GM20431 (cell line): ENCODE data around the gene ELMOD2.
"Not testable (repeated sequence)": the region's sequence is repeated elsewhere in the genome, so short reads cannot be mapped to it uniquely, and the experiment has no call there.

Source experiments
- in situ Hi-C: fragments of 300-500 bp; cut with MseI, MboI; formaldehyde crosslinking; loops from one replicate; pipeline ENCODE4 v1.15.0; 2020; ENCODE audit warnings: low sequenced_read_pairs; ENCODE audit not compliant: unreplicated experiment

Gene ELMOD2, protein sequence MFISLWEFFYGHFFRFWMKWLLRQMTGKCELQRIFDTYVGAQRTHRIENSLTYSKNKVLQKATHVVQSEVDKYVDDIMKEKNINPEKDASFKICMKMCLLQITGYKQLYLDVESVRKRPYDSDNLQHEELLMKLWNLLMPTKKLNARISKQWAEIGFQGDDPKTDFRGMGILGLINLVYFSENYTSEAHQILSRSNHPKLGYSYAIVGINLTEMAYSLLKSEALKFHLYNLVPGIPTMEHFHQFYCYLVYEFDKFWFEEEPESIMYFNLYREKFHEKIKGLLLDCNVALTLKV

DNA sequence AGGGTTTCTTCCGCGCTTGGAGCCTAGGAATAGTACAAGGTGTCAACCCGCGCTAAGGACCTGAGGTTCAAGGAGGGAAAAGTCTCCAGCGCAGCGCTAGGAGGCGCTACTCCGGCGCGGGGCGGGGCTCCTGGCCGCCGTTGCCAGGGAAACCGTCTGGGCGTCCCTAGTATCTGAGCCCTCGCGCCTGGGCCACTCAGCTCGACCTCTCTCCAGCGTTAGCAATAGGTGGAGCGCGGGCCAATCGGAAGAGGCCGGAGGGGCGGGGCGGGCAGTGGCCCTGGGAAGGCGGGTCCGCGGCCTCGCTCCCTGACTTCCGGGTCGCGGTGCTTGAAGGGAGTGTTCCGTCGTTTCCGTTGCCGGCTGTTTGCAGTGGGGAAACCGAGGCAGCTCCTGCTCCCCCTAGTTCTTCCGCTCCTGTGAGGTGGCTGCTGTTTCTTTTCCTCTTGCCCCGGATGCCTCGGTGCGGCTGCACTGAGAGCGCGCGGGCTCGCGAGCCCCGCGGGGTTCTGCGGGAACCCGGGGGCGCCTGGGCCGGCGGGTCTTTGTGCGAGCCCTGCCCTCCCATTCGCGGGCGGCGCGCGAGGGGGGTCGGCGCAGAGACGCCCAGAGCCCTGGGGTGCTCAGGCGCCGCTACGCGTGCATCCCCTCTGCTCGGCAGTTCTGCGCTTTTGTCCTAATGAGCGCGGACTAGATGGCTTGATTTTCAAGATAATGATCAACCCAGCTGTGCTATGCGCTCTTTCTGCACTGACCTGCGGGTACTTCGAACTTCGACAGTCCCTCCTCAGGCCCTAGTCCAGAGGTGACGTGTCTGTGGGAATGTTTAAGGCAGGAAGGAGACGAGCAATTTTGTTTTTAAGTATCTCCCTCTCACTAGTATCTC, at the start of gene ELMOD2:
ELMOD2 (plus strand) TSS at position 312 of the 886 bp plus-strand sequence. CDS start 1,261 bp downstream, outside the sequence.
- in situ Hi-C loops, result no loop called here

DNA sequence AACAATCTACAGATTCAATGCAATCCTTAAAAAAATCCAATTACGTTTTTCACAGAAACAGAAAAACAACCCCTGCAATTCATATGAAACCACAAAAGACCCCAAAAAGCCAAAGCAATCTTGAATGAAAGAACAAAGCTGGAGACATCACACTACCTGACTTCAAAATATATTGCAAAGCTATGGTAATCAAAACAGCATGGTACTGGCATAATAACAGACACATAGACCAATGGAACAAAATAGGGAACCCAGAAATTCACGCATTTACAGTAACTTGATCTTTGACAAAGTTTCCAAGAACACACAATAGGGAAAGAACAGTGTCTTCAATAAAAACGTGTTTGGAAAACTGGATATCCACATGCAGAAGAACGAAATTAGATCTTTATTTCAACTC, 40.5 kb upstream of the ELMOD2 start:
- in situ Hi-C loops, result no loop called here

DNA sequence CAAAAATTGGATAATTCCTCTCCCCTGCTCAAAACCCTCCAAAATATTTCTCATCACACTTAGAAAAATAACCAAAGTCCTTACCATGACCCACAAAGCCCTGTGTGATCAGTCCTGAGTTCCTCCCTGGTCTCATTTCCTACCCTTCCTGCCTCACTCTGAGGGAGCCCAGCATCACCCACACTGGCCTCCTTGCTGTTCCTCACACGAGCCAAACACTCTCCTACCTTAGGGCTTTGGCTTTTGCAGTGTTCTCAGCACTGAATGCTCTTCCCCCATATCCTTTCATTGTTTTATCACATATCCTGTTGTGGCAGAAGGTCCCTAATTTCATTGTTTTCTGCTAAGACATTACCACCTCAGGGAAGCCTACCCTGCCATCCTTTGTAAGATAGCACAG, 38.0 kb upstream of the ELMOD2 start:
- in situ Hi-C loops, result no loop called here

DNA sequence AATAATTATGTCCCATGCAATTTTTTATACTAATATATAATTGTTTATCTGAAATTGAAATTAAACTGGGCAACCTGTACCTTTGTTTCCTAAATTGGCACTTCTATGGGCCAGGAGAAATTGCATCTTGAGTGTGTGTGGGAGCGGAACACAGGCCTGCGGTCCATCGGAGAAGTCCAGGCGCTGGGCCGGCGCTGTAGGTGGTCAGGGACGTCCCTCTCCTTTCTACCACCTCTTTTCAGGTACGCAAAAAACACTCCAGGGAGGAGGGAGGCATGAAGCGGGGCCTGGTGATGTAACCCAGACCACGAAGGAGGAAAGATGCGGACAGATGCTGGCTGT, 26.6 kb upstream of the ELMOD2 start:
- in situ Hi-C loops, result no loop called here

DNA sequence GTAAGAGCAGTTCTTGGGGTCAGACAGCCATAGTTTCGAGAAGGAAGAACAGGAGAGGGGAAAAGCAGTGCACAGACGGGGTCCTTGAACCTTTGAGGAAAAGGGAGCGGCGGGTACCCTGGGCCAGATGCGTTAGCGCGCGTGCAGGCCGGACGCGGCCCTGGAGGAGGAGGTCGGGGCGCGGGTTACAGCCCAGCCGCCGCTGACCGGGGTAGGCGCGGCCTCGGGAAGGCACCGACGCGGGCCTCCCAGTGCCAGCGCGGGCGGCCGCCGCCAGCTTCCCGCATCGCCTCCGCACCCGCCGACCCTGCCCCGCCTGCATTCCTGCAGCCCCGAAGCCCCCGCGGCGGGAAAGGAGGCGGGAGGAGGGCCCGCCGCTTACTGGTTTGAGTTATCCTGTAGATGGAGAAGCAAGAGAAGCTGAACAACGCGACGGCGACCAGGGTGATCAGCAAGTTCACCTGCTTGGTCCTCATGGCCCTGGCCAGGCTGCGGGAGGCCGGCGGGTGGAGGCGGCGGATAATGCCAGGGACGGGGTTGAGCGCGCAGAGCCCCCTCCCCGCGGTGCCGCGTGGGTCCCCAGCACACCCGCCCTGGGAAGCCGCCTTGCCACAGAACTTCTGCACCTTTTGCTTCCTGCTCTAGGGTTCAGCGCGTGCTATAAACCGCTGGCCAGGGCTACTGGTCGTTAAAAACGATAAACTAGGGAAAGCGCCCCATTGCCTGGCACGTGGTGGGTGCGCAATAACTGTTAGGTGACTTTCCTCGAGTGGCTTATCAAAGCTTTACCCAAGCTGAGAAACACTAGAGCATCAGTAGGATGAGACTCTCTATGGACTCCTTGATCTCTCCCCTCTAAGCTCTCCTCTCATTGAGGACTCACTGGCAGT, 26.0 kb upstream of the ELMOD2 start, which contains the start of gene MGAT4D:
MGAT4D (minus strand) TSS at position 547 of the 890 bp plus-strand sequence; CDS start at position 476, 71 bp downstream.
- in situ Hi-C loops, result no loop called here

DNA sequence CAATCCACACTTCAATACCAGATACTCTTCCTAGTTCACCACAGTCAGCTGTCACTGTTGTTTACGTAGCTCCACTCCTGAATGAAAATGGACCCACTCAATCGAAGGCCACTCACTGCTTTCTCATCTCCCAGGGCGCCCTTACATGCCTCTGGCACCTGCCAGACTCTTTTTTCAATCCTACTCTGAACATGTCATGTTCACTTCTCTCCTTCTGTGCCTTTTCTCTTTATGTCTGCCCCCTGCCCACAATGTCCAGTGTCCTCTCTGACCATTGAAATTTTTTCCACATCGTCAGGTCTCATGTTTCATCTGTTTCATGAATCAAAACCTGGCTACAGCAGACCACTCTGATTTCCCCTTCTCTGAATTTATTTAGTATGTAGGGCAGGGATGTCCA, 24.6 kb upstream of the ELMOD2 start:
- in situ Hi-C loops, result no loop called here

DNA sequence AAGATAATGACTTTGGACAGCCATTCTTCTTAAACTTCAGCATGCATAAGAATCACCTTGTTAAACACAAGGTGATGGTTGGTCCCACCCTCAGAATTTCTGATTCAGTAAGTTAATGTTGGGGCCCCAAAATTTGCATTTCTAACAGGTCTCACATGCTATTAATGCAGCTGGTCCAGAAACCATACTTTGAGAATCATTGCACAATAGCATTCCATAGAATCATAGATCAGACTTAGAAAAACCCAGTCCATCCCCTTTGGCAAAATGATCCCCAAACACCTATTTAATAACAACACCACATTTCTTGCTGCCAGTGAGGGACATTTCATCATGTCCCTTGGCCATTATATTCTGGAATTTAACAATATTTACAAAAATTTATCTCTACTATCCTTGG, 19.7 kb upstream of the ELMOD2 start:
- in situ Hi-C loops, result no loop called here

DNA sequence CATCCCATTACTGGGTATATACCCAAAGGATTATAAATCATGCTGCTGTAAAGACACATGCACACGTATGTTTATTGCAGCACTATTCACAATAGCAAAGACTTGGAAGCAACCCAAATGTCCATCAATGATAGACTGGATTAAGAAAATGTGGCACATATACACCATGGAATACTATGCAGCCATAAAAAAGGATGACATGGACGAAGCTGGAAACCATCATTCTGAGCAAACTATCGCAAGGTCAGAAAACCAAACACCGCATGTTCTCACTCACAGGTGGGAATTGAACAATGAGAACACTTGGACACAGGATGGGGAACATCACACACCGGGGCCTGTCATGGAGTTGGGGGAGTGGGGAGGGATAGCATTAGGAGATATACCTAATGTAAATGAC, 10.2 kb upstream of the ELMOD2 start:
- in situ Hi-C loops, result not testable (repeated sequence)

DNA sequence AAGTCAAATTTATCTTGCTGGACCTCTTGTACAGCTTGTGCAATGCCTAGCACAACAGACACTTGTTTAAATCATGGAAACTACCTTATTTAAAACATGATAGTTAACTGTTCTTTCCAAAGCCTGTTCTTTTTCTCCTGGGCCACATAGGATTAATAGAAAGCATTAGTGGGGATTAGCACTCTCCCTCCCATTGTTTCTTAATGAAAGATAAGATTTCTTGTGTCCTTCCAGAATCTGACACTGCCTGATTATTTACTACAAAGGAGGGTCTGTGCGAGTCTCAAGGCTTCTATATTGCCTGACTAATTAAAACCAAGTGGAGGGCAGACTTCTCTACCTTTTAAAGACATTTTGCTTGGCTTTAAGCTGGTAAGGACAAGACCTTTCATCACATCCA, 8.5 kb upstream of the ELMOD2 start:
- in situ Hi-C loops, result no loop called here

DNA sequence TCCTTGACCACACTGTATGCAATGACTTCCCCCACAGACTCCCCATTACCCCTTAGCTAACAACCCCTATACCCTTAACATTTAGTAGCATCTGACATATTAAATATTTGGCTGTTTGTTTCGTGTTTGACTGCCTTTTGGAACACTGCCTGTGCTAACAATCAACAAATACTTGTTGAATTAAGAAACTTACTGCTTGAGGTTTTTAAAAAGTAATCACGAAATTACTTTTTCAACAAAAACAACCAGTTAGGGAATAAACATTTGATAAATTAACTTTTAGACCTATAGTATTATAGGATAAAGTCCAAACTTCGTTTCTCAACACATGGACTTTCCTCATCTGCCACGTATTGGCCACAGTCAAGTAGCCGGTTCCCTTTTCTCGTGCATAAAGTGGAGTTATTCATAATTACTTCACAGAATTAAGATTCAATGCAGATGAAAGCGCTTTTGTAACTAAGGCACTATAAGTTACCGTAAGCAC, 555 bp upstream of the ELMOD2 start:
- in situ Hi-C loops, result no loop called here

DNA sequence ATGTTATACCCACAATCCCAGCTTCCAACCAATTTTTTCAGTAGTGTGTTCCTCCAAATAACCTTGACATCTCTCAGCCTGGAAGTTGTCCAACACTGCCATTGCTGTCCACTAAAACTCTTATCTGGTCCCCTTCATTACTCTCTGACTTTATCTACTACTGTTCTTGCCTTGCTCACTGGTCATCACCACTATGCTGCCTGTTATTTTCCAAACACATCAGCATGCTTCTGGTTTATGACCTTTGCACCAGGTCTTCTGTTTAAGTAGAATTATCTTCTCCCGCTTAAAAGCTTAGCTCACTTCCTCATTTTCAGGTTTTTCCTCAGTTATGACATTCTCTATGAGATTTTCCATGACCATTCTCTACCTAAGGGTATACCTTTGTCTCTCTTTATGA, 5.5 kb downstream of the ELMOD2 start:
- in situ Hi-C loops, result no loop called here

DNA sequence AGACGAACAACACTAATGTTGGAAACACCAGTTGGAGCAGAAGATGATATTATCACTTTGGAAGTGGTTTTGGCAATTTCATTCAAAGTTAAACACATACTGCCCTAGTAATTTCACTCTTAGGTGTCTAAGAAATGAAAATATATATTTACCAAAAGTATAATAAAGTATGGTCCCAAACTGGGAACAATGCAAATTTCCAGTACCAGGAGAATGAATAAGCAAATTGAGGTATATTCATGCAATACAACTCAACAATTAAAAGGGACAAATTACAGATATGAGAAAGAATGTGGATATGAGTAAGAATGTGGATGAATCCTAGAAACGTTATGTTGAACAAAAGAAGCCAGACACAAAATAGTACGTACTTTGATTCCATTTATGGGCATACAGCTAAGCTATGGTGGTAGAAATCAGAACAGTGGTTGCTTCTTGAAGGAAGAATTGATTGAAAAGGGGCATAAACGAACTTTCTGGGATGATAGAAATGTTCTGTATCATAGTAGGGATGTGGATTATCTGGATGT, 10.0 kb downstream of the ELMOD2 start:
- in situ Hi-C loops, result no loop called here

DNA sequence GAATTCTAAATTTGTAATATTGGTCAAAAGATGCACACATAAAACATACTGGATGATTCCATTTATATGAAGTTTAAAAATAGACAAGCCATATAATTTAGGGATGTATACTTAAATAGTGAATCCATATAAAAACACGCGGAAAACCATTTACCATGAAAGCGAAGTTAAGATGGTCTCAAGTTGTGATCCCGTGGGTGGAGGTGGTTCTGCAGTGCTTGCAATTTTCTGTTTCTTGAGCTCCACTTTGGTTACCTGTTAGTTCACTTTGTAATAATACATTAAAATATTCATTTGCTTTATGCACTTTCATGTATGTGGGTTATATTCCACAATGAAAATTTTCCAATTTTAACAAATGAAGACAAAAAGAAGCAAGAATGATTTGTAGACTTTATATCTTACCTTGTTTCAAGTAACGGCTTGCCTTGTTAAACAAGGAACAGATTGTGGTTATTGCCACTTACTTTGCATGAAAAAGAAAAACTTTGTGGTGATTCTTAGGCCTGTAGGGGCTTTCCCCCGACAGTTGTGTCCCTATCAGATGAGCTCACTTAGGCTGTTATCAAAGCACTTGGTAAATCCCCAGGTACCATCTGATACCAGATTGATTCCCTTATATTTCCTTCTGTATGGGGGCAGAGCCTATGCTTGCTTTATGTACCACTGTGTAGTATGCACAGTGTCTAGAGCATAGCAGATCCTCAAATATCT, 32.6 kb downstream of the ELMOD2 start:
- in situ Hi-C loops, result no loop called here

DNA sequence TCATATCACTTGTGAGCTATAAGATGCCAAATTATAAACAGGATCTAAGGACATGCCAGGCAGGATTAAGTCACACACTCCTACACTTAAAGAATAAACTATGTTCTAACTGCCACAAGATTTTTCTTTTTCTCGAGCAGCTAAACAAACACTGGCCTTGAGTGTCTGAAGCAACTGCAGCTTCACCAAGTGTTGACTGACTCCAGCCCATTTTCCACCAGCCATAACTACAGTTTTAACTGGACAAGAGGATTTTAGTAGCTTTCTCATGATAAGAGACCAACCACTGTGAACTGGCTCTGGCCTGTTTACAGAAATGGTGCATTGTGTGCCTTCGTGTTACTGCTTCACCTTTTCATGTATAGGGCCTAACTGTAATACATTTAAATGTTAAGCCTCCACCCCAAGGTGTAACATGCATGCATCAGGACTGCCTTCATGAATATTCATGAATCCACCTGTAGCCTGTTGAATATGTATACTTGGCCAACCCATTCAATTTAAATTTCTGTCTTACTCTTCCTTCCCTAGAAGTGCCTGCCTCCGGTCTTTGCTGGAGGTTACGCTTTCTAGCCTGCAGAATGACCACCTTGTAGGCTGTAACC, 34.0 kb downstream of the ELMOD2 start:
- in situ Hi-C loops, result no loop called here

DNA sequence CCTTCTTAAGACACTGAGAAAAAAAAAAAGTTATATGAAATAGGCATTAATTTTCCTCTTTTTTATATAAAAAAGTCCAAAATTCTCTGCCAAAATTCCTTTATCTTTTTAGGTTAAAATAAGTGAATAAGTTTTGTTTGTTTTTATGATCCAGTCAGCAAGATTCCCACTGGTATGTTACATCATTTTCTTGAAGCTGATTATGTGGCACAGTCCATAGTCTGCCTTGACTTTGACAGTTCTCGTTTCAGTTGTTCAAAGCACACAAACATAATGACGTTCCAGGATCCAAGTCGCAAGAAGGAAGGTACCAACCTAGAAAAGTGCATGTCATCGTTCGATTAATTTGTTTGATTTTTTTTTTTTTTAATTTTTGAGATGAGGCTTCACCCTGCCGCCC, 35.7 kb downstream of the ELMOD2 start:
- in situ Hi-C loops, result no loop called here

DNA sequence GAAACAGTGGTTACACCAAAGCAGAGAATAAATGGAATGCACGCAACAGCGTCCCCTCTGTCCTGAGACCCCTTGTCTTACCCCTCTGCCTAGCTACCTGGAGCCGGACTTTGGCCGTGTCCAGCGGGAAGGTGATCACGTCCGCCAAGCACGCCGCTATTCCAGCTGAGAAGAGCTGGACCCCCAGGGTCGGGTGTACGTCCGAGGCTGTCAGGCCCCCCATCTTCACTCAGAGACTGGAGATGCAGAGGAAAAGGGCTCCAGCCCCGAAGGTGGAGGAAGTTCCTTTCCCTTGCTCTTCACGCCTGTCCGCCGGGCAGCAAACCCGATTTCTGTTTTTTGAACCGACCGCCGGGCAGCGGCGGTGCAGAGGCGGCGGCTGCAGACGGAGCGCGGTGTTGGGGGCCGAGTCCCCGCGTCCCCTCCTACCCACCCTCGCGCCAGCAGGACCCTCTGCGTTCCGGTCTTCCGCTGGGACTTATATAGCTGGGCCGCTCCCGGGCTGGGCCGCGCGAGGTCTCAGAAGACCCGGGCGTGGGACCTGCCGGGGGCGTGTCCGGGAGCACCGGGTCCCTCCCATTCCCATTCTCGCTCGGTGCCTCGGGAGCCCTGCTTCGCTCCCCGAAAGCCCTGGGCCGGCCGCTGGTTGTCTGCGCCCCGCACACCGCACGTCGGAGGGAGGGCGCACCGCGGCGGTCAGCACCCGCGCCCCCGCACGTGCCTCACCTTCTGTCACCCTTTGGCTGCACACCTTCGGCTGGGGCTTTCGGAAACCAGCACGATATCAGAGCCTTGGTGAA, 44.7 kb downstream of the ELMOD2 start, which contains the start of gene UCP1:
UCP1 (minus strand) TSS at position 455 of the 800 bp plus-strand sequence; CDS start at position 223, 232 bp downstream.
- in situ Hi-C loops, result no loop called here

DNA sequence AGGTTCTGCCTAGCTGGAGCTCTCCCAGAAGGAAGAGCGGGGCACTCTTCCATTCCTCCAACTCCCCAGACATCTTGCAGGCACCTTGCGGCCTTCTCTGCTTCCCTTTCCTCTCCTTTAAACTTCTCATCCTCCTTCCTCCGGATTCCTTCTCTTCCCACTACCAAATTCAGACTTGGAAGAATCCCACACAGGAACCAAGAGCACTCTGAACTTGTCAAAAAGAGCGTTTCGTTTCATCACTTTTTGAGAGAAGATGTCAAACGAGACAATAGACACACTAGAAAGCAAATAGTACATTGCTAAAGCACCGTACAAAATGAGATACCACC, 45.3 kb downstream of the ELMOD2 start:
- in situ Hi-C loops, result no loop called here

DNA sequence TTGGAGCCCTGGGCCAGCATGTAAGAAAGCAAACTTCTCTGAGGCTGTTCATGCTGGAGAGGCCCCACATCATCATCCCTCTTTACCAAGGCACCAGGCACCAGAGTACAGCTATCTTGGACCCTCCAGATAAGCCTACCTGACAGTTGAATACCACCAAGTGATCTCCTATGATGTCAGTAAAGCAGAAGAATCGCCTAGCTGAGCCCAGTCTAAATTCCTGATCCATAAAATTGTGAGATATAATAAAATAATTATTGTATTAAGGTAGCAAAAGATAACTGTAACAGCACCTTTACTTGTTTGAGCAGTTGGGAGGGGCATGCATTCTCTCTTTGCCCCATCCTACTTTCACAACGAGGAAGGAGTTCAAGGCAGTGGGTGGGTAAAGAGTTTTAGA, 47.7 kb downstream of the ELMOD2 start:
- in situ Hi-C loops, result no loop called here
